WI38 (cell line): ENCODE measurements around the gene KCNG2.

Experiments used
- H3K4me3 ChIP-seq: 2 replicates; pipeline ENCODE4 v1.5.1; 2011; ENCODE audit warnings: low read depth, mild to moderate bottlenecking, control low read depth, low read length
- CTCF ChIP-seq: IDR thresholded peaks from 2 replicates; pipeline ENCODE4 v1.5.1; 2012; ENCODE audit warnings: low read depth, mild to moderate bottlenecking, control low read depth, low read length

KCNG2 gene

GRCh38 chr18:79754022-79754761, 43.5 kb upstream of the KCNG2 start:
- TF ChIP-seq CTCF, result no peak
- H3K4me3 ChIP-seq, result no peak overlapping the region

- TF ChIP-seq CTCF, result no peak
- H3K4me3 ChIP-seq, result no peak overlapping the region
These were observed 42.8 kb upstream of the KCNG2 start for GRCh38 chr18:79754831-79755351.

GRCh38 chr18:79755496-79756142, 42.1 kb upstream of the KCNG2 start:
- H3K4me3 ChIP-seq, result no peak overlapping the region
- TF ChIP-seq CTCF, result no peak

GRCh38 chr18:79756143-79756500, 41.6 kb upstream of the KCNG2 start:
- H3K4me3 ChIP-seq, result no peak overlapping the region

GRCh38 chr18:79756826-79757225, 40.9 kb upstream of the KCNG2 start:
- H3K4me3 ChIP-seq, result no peak overlapping the region
- TF ChIP-seq CTCF, result no peak

More at GRCh38 chr18:79756143-79756500, 41.6 kb upstream of the KCNG2 start:
- no peak for TF ChIP-seq CTCF

GRCh38 chr18:79760348-79760747, 37.4 kb upstream of the KCNG2 start:
- TF ChIP-seq CTCF, result no peak
- no peak overlapping the region for H3K4me3 ChIP-seq

GRCh38 chr18:79760881-79761280, 36.9 kb upstream of the KCNG2 start:
- H3K4me3 ChIP-seq, result no peak overlapping the region
- TF ChIP-seq CTCF, result no peak
